ENCODE data around the gene C19orf12.
A peak's percentile ranks its signal among the peaks of the same experiment; 100 is the strongest.
"Not testable (repeated sequence)": the region's sequence is repeated elsewhere in the genome, so short reads cannot be mapped to it uniquely, and the experiment has no call there.

C19orf12 gene

DNA sequence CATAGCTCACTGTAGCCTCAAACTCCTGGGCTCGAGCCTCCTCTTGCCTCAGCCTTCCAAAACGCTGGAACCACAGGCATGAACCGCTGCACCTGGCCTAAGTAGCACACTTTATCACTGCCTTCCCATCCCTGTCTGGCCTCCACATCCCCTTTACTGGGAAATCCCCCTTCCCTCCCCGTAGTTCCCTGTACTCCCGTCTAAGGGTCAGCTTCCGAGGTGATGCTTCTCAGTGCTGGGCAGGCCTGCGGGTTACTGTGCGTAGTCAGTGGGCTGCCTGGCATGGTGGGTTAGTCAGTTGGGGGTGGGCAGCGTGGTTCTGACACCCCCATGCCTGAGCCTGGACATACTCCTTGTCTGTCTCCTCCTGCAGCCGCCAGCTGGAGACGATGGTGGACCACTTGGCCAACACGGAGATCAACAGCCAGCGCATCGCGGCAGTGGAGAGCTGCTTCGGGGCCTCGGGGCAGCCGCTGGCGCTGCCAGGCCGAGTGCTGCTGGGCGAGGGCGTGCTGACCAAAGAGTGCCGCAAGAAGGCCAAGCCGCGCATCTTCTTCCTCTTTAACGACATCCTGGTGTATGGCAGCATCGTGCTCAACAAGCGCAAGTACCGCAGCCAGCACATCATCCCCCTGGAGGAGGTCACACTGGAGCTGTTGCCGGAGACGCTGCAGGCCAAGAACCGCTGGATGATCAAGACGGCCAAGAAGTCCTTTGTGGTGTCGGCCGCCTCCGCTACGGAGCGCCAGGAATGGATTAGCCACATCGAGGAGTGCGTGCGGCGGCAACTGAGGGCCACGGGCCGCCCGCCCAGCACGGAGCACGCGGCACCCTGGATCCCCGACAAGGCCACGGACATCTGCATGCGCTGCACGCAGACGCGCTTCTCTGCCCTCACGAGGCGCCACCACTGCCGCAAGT is 41.4 kb downstream of the C19orf12 start:
- Histone ChIP-seq H3K36me3 (ENCODE audit: insufficient read depth, low read length) (peaks cover 20% of the 10 kb centered on the region), H3K4me1 (ENCODE audit: insufficient read depth, low read length) (no peaks in the 10 kb centered on the region), H3K9ac (ENCODE audit: low read depth, low read length) (no peak overlapping the region), H3K4me3 (ENCODE audit: low read length) (no peak overlapping the region), H3K27ac (ENCODE audit: low read depth, low read length) (no peak overlapping the region), H3K9me3 (ENCODE audit: insufficient read depth, low read depth, low read length) (no peaks in the 10 kb centered on the region), H3K27me3 (ENCODE audit: insufficient read depth, low read length) (no peaks in the 10 kb centered on the region)
- 96% methylated on average over 57 of the region's 57 CpGs for WGBS

DNA sequence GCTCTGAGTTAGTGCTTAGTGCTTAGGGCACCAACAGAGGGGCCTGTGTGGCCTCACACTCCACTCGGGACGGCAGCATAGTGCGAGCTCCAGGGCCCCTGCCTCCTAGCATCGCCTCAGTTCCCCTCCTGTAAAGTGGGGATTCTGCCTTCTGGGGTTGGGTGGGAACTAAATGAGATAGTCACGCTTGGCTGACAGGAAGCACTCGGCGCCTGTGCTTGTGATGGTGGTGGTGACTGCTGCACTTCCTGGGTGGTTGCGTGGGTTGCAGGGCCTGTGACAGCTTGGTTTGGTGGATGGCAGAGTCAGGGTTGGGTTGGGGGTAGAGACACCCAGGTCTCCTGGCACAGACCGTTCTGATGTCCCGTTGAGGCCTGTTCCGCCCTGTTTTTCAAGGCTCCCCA is 42.1 kb downstream of the C19orf12 start:
- Histone ChIP-seq H3K4me1 (ENCODE audit: insufficient read depth, low read length) (0 out of 2 replicates have a peak, but pooled peaks cover under 1% of the 10 kb centered on the region), H3K4me3 (ENCODE audit: low read length) (no peak overlapping the region)
- 92% methylated on average over 11 of the region's 11 CpGs for WGBS

DNA sequence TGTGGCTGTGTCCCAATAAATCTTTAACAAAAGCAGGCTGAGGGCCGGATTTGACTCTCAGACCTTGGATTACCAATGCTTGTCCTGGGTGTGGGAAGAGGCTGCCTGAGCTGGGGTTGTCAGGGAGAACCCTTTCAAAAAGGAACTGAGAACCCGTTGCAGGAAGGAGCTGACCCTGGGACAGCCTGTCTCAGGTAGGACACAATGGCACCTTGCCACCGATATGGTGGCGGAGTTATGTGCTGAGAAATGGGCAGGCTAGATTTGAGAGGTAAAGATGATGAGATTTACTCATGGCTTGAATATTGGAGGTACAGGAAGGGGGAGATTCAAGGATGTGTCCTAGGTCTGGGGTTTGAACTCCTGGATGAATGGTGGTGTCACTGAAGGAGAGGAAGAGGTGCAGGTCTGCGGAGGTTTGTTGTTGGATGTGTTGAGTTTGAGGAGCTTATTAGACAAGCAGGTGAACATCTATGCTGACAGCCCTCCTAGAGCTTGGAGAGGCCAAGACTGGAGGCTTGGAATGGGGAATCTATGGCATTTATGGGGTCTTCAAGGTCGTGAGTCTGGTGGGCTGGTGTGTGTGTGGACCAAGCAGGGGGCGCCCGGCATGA is 42.6 kb downstream of the C19orf12 start:
- Histone ChIP-seq H3K9ac (ENCODE audit: low read depth, low read length) (no peak overlapping the region), H3K27me3 (ENCODE audit: insufficient read depth, low read length) (no peaks in the 10 kb centered on the region), H3K36me3 (ENCODE audit: insufficient read depth, low read length) (peaks cover 20% of the 10 kb centered on the region), H3K4me1 (ENCODE audit: insufficient read depth, low read length) (peaks cover 4% of the 10 kb centered on the region; the same call in 1 of the 2 replicates), H3K9me3 (ENCODE audit: insufficient read depth, low read depth, low read length) (no peaks in the 10 kb centered on the region), H3K27ac (ENCODE audit: low read depth, low read length) (no peak overlapping the region), H3K4me3 (ENCODE audit: low read length) (no peak overlapping the region)
- 85% methylated on average over 8 of the region's 8 CpGs for WGBS

More for the DNA sequence above, 42.1 kb downstream of the C19orf12 start:
- H3K36me3 ChIP-seq (ENCODE audit: insufficient read depth, low read length), result peaks cover 20% of the 10 kb centered on the region
- no peak overlapping the region for H3K9ac ChIP-seq (ENCODE audit: low read depth, low read length)
- no peaks in the 10 kb centered on the region for H3K27me3 ChIP-seq (ENCODE audit: insufficient read depth, low read length)
- no peak overlapping the region for H3K27ac ChIP-seq (ENCODE audit: low read depth, low read length)
- no peaks in the 10 kb centered on the region for H3K9me3 ChIP-seq (ENCODE audit: insufficient read depth, low read depth, low read length)

DNA sequence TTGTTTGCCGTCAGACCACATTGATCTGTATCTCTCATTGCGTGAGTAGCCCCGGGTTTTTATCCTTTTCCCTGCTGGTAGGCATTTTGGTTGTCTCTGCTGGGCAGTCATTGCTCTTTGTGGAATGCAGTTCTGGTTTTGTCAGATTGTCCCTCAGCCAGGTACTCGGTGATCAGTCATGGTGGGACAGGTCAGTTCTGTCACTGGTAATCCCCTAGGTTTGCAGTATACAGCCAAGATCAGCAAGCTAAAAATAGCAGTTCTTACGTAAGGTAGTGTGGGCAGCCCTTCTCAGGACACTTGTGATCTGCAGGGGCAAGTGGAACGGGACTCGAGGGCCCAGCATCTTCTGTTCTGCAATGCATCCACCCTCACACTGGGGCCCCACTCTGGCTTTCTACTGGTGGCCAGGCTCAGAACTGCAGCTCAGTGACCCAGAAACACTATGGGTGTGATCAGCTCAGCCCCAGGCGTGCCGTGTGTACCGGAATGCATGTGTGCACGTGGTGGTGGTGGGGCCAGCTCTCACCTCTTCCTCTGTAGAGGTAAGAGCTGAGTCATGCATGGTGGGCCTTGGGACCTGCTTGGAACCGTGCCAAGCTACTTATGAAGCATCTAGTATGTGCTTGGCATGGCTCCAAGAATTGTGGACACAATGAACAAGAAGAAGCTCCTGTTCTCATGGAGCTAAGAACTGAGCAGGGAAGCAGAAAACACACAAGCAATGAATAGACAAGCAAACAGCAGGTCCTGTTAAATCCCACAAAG is 43.5 kb downstream of the C19orf12 start:
- WGBS, result 94% methylated on average over 12 of the region's 12 CpGs
- Histone ChIP-seq H3K4me3 (ENCODE audit: low read length) (no peak overlapping the region), H3K27ac (ENCODE audit: low read depth, low read length) (no peak overlapping the region)

GRCh38 chr19:29671026-29671392 is 44.1 kb downstream of the C19orf12 start:
- H3K27me3 ChIP-seq (ENCODE audit: insufficient read depth, low read length); H3K4me3 ChIP-seq (ENCODE audit: low read length); H3K9me3 ChIP-seq (ENCODE audit: insufficient read depth, low read depth, low read length); H3K9ac ChIP-seq (ENCODE audit: low read depth, low read length); H3K27ac ChIP-seq (ENCODE audit: low read depth, low read length): not testable (repeated sequence)
- Histone ChIP-seq H3K4me1 (ENCODE audit: insufficient read depth, low read length) (peaks cover 10% of the 10 kb centered on the region), H3K36me3 (ENCODE audit: insufficient read depth, low read length) (peaks cover 20% of the 10 kb centered on the region)
- 95% methylated on average over 5 of the region's 6 CpGs for WGBS

More for the DNA sequence above, 43.5 kb downstream of the C19orf12 start:
- Histone ChIP-seq H3K27me3 (ENCODE audit: insufficient read depth, low read length) (no peaks in the 10 kb centered on the region), H3K9ac (ENCODE audit: low read depth, low read length) (no peak overlapping the region), H3K36me3 (ENCODE audit: insufficient read depth, low read length) (peaks cover 20% of the 10 kb centered on the region), H3K9me3 (ENCODE audit: insufficient read depth, low read depth, low read length) (no peaks in the 10 kb centered on the region), H3K4me1 (ENCODE audit: insufficient read depth, low read length) (peaks cover 10% of the 10 kb centered on the region)

DNA sequence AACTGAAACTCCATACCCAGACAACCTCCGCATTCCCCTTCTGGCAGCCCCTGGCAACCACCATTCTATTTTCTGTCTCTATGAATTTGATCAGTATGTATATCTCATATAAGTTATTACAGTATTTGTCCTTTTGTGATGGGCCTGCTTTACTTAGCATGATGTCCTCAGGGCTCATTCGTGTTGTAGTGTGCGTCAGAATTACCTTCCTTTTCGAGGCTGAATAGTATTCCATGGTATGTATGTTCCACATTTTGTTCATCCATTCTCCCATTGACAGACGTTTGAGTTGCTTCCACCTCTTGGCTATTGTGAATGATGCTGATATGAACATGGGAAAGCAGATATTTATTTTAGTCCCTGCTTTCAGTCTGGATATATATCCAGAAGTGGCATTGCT is 44.8 kb downstream of the C19orf12 start:
- H3K36me3 ChIP-seq (ENCODE audit: insufficient read depth, low read length), result peaks cover 13% of the 10 kb centered on the region
- WGBS, result 96% methylated on average over 5 of the region's 5 CpGs
- no peaks in the 10 kb centered on the region for H3K9me3 ChIP-seq (ENCODE audit: insufficient read depth, low read depth, low read length)
- H3K9ac ChIP-seq (ENCODE audit: low read depth, low read length), result no peak overlapping the region
- H3K27me3 ChIP-seq (ENCODE audit: insufficient read depth, low read length), result peaks cover 9% of the 10 kb centered on the region
- H3K4me3 ChIP-seq (ENCODE audit: low read length), result no peak overlapping the region
- H3K27ac ChIP-seq (ENCODE audit: low read depth, low read length), result no peak overlapping the region
- peaks cover 10% of the 10 kb centered on the region for H3K4me1 ChIP-seq (ENCODE audit: insufficient read depth, low read length)

DNA sequence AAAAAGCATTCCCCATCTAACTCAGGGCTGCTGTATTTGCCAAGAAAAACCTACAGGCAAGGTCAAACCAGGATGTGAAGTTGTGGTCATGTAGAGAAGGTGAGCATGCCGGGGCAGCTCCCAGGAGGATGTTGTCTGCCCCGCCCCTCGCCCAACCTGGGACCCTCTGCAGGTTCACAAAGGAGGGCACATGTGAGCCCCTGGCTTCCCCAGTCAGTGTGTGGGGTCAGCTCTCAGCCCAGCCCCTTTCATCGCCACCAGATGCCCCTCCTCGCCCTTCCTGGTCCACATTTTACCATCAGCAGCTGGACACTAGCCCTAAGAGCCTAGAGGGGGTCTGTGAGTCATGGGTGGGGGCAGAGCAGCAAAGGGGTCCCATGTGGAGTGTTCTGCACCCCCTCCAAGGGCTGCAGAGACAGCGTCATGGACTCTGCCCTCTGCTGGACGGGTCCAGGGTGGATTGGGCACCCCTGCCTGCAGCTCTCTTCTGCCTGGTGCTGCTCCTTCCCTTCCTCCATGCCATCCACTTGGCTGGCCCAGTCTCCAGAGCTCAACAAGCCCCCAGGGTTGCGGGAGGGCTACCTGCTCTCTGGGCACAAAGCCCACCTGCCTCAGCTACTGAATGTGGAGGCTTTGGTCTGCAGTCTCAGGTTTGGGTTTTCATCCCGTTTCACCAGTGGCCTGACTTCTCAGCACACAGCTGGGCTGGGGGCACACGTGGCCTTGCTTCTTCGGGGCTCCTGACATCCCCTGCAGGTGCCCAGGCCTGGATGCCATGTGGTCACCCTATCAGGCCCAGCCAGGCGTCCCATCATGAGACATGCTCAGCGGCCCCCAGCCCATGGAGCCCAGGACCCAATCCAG is 46.1 kb downstream of the C19orf12 start:
- Histone ChIP-seq H3K4me3 (ENCODE audit: low read length) (no peak overlapping the region), H3K4me1 (ENCODE audit: insufficient read depth, low read length) (peaks cover 10% of the 10 kb centered on the region), H3K9ac (ENCODE audit: low read depth, low read length) (no peak overlapping the region), H3K9me3 (ENCODE audit: insufficient read depth, low read depth, low read length) (no peaks in the 10 kb centered on the region), H3K36me3 (ENCODE audit: insufficient read depth, low read length) (peaks cover 1% of the 10 kb centered on the region; the same call in 1 of the 2 replicates), H3K27me3 (ENCODE audit: insufficient read depth, low read length) (peaks cover 18% of the 10 kb centered on the region), H3K27ac (ENCODE audit: low read depth, low read length) (no peak overlapping the region)
- 85% methylated on average over 13 of the region's 13 CpGs for WGBS

- H3K9me3 ChIP-seq (ENCODE audit: insufficient read depth, low read depth, low read length), result no peaks in the 10 kb centered on the region
- no peaks in the 10 kb centered on the region for H3K36me3 ChIP-seq (ENCODE audit: insufficient read depth, low read length)
- H3K9ac ChIP-seq (ENCODE audit: low read depth, low read length), result no peak overlapping the region
- WGBS, result 85% methylated on average over 7 of the region's 7 CpGs
- peaks cover 20% of the 10 kb centered on the region for H3K27me3 ChIP-seq (ENCODE audit: insufficient read depth, low read length)
- peaks cover 10% of the 10 kb centered on the region for H3K4me1 ChIP-seq (ENCODE audit: insufficient read depth, low read length)
- no peak overlapping the region for H3K4me3 ChIP-seq (ENCODE audit: low read length)
- H3K27ac ChIP-seq (ENCODE audit: low read depth, low read length), result no peak overlapping the region
Measured at GRCh38 chr19:29667901-29668341, 47.1 kb downstream of the C19orf12 start.

DNA sequence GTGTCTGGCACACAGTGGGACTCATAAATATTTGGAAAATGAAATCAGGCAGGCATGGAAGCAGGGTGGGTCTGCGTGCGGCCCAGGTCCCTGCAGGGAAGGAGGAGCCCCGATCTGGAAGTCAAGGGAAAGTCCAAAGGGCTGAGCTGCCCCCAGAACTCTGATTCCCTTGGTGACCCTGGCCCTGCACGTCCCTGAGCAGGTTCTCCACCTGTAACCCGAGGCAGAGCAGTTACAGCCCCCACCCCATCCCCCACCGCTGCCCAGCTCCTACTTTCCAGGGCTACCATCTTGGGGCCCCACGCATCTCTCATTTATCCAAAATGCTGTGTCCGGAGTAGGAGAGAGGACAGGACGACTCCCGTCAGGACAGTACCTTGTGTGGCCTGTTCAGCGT is 47.7 kb downstream of the C19orf12 start:
- H3K4me1 ChIP-seq (ENCODE audit: insufficient read depth, low read length), result peaks cover 10% of the 10 kb centered on the region
- H3K4me3 ChIP-seq (ENCODE audit: low read length), result peak overlapping the region; percentile 69; the same call in 1 of the 2 replicates
- H3K27me3 ChIP-seq (ENCODE audit: insufficient read depth, low read length), result peaks cover 20% of the 10 kb centered on the region
- no peaks in the 10 kb centered on the region for H3K9me3 ChIP-seq (ENCODE audit: insufficient read depth, low read depth, low read length)
- H3K9ac ChIP-seq (ENCODE audit: low read depth, low read length), result no peak overlapping the region
- H3K27ac ChIP-seq (ENCODE audit: low read depth, low read length), result no peak overlapping the region
- H3K36me3 ChIP-seq (ENCODE audit: insufficient read depth, low read length), result no peaks in the 10 kb centered on the region
- 84% methylated on average over 11 of the region's 11 CpGs for whole genome bisulfite sequencing

DNA sequence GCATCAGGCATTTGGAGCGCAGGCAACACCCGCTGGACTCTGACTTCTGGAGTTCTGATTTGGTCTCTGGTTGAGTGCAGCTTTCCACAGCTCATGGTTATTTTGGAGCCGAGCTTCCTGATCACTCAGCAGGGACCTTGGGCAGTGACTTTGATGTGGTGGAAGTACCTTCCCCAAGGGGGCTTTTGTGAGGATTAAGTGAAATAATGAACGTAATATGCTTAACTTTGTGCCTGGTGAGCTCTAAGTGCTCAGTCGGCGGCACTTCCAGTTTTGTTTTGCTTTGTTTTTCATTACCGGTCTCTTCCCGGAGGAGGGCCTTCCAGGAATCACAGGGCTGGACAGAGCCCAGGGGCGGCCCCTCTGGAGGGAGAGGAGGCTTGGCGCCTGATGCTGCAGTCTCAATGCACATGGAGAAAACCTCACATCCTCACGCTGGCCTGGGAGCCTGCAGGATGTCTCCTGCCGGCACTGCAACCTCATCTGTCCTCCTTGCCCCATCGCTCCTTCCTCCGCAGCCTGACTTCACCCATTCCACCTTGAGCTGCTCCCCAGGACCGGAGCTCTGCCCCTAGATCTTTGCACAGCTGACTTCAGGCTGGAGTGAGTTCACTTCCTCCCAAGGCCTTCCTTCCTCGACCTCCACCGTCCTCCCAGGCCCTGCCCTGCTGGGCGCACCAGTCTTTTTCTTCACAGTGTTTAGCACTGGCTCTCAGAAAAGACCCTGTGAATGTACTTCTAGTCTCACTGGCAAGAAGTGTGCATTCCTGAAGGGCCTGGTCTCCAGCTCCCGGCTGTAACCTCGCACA is 48.3 kb downstream of the C19orf12 start:
- Histone ChIP-seq H3K9me3 (ENCODE audit: insufficient read depth, low read depth, low read length) (no peaks in the 10 kb centered on the region), H3K36me3 (ENCODE audit: insufficient read depth, low read length) (no peaks in the 10 kb centered on the region), H3K27ac (ENCODE audit: low read depth, low read length) (no peak overlapping the region), H3K9ac (ENCODE audit: low read depth, low read length) (peak overlapping the region; percentile 9; the same call in 1 of the 2 replicates), H3K27me3 (ENCODE audit: insufficient read depth, low read length) (peaks cover 20% of the 10 kb centered on the region), H3K4me1 (ENCODE audit: insufficient read depth, low read length) (peaks cover 10% of the 10 kb centered on the region), H3K4me3 (ENCODE audit: low read length) (peak overlapping the region; percentile 69)
- WGBS, result 21% methylated on average over 20 of the region's 20 CpGs

Measured in HUES64 (cell line).